GM18517 (cell line): ENCODE measurements around the gene FERMT2.

Experiments
- ATAC-seq: cut with Tn5 transposase; IDR thresholded peaks from one replicate; pipeline ENCODE4 v1.9.1; 2021; ENCODE audit warnings: mild to moderate bottlenecking, moderate library complexity; ENCODE audit not compliant: unreplicated experiment

FERMT2 gene

GRCh38 chr14:52833891-52834290, 117.0 kb downstream of the FERMT2 start:
- no peak for ATAC-seq

- ATAC-seq = no peak
Measured at GRCh38 chr14:52829527-52830185, 121.2 kb downstream of the FERMT2 start.

- ATAC-seq = no peak
Measured at GRCh38 chr14:52827426-52827825, 123.4 kb downstream of the FERMT2 start.

- ATAC-seq = no peak
Measured at GRCh38 chr14:52825085-52825484, 125.8 kb downstream of the FERMT2 start.

GRCh38 chr14:52824462-52824861, 126.4 kb downstream of the FERMT2 start:
- no peak for ATAC-seq

GRCh38 chr14:52821805-52822250, 129.0 kb downstream of the FERMT2 start:
- ATAC-seq = no peak

- ATAC-seq = no peak
Measured at GRCh38 chr14:52808101-52808500, 142.7 kb downstream of the FERMT2 start.
